Measurements from ENCODE around the gene ADAMTS14.

The ADAMTS14 gene

GRCh38 chr10:70735161-70735560 lies 62.9 kb downstream of the ADAMTS14 start:
- Histone ChIP-seq H3K4me3 (ENCODE audit: low read length) (no peak overlapping the region), H3K9me3 (ENCODE audit: control insufficient read depth, low read length) (no peaks in the 10 kb centered on the region), H3K4me1 (ENCODE audit: control insufficient read depth, insufficient read depth, low read length) (no peaks in the 10 kb centered on the region), H3K9ac (ENCODE audit: low read length) (no peak overlapping the region), H3K27me3 (ENCODE audit: control insufficient read depth, insufficient read depth, low read length) (no peaks in the 10 kb centered on the region), H3K36me3 (ENCODE audit: control insufficient read depth, insufficient read depth, low read length) (no peaks in the 10 kb centered on the region)

GRCh38 chr10:70736525-70736924 lies 64.2 kb downstream of the ADAMTS14 start:
- H3K4me3 ChIP-seq (ENCODE audit: low read length): no peak overlapping the region
- no peak overlapping the region for H3K9ac ChIP-seq (ENCODE audit: low read length)
- no peaks in the 10 kb centered on the region for H3K4me1 ChIP-seq (ENCODE audit: control insufficient read depth, insufficient read depth, low read length)
- no peaks in the 10 kb centered on the region for H3K27me3 ChIP-seq (ENCODE audit: control insufficient read depth, insufficient read depth, low read length)
- no peaks in the 10 kb centered on the region for H3K9me3 ChIP-seq (ENCODE audit: control insufficient read depth, low read length)
- no peaks in the 10 kb centered on the region for H3K36me3 ChIP-seq (ENCODE audit: control insufficient read depth, insufficient read depth, low read length)

GRCh38 chr10:70737250-70737649 lies 64.9 kb downstream of the ADAMTS14 start:
- no peak overlapping the region for H3K9ac ChIP-seq (ENCODE audit: low read length)
- no peak overlapping the region for H3K4me3 ChIP-seq (ENCODE audit: low read length)
- no peaks in the 10 kb centered on the region for H3K36me3 ChIP-seq (ENCODE audit: control insufficient read depth, insufficient read depth, low read length)
- H3K9me3 ChIP-seq (ENCODE audit: control insufficient read depth, low read length): no peaks in the 10 kb centered on the region
- H3K27me3 ChIP-seq (ENCODE audit: control insufficient read depth, insufficient read depth, low read length): no peaks in the 10 kb centered on the region
- peaks cover 4% of the 10 kb centered on the region for H3K4me1 ChIP-seq (ENCODE audit: control insufficient read depth, insufficient read depth, low read length)

- no peaks in the 10 kb centered on the region for H3K36me3 ChIP-seq (ENCODE audit: control insufficient read depth, insufficient read depth, low read length)
- no peaks in the 10 kb centered on the region for H3K27me3 ChIP-seq (ENCODE audit: control insufficient read depth, insufficient read depth, low read length)
- no peak overlapping the region for H3K4me3 ChIP-seq (ENCODE audit: low read length)
- H3K9me3 ChIP-seq (ENCODE audit: control insufficient read depth, low read length): no peaks in the 10 kb centered on the region
- H3K9ac ChIP-seq (ENCODE audit: low read length): no peak overlapping the region
- peaks cover 11% of the 10 kb centered on the region for H3K4me1 ChIP-seq (ENCODE audit: control insufficient read depth, insufficient read depth, low read length)
Measured at GRCh38 chr10:70738006-70738760, 65.9 kb downstream of the ADAMTS14 start.

- H3K4me3 ChIP-seq (ENCODE audit: low read length): no peak overlapping the region
- no peaks in the 10 kb centered on the region for H3K9me3 ChIP-seq (ENCODE audit: control insufficient read depth, low read length)
Measured at GRCh38 chr10:70738761-70739121, 66.4 kb downstream of the ADAMTS14 start.

GRCh38 chr10:70740406-70741288 lies 68.3 kb downstream of the ADAMTS14 start:
- Histone ChIP-seq H3K36me3 (ENCODE audit: control insufficient read depth, insufficient read depth, low read length) (no peaks in the 10 kb centered on the region), H3K4me3 (ENCODE audit: low read length) (no peak overlapping the region), H3K27me3 (ENCODE audit: control insufficient read depth, insufficient read depth, low read length) (no peaks in the 10 kb centered on the region), H3K4me1 (ENCODE audit: control insufficient read depth, insufficient read depth, low read length) (peaks cover 21% of the 10 kb centered on the region), H3K9ac (ENCODE audit: low read length) (no peak overlapping the region), H3K9me3 (ENCODE audit: control insufficient read depth, low read length) (no peaks in the 10 kb centered on the region)

More at GRCh38 chr10:70738761-70739121, 66.4 kb downstream of the ADAMTS14 start:
- Histone ChIP-seq H3K27me3 (ENCODE audit: control insufficient read depth, insufficient read depth, low read length) (no peaks in the 10 kb centered on the region), H3K4me1 (ENCODE audit: control insufficient read depth, insufficient read depth, low read length) (peaks cover 17% of the 10 kb centered on the region), H3K9ac (ENCODE audit: low read length) (no peak overlapping the region), H3K36me3 (ENCODE audit: control insufficient read depth, insufficient read depth, low read length) (no peaks in the 10 kb centered on the region)

GRCh38 chr10:70742537-70743429 lies 70.5 kb downstream of the ADAMTS14 start:
- Histone ChIP-seq H3K9ac (ENCODE audit: low read length) (no peak overlapping the region), H3K9me3 (ENCODE audit: control insufficient read depth, low read length) (no peaks in the 10 kb centered on the region), H3K4me3 (ENCODE audit: low read length) (no peak overlapping the region), H3K4me1 (ENCODE audit: control insufficient read depth, insufficient read depth, low read length) (peaks cover 21% of the 10 kb centered on the region), H3K27me3 (ENCODE audit: control insufficient read depth, insufficient read depth, low read length) (no peaks in the 10 kb centered on the region), H3K36me3 (ENCODE audit: control insufficient read depth, insufficient read depth, low read length) (no peaks in the 10 kb centered on the region)

- H3K9me3 ChIP-seq (ENCODE audit: control insufficient read depth, low read length): no peaks in the 10 kb centered on the region
- H3K4me1 ChIP-seq (ENCODE audit: control insufficient read depth, insufficient read depth, low read length): peaks cover 21% of the 10 kb centered on the region
- no peaks in the 10 kb centered on the region for H3K36me3 ChIP-seq (ENCODE audit: control insufficient read depth, insufficient read depth, low read length)
- no peak overlapping the region for H3K9ac ChIP-seq (ENCODE audit: low read length)
- no peaks in the 10 kb centered on the region for H3K27me3 ChIP-seq (ENCODE audit: control insufficient read depth, insufficient read depth, low read length)
- no peak overlapping the region for H3K4me3 ChIP-seq (ENCODE audit: low read length)
Measured at GRCh38 chr10:70743430-70743788, 71.1 kb downstream of the ADAMTS14 start.

- Histone ChIP-seq H3K36me3 (ENCODE audit: control insufficient read depth, insufficient read depth, low read length) (no peaks in the 10 kb centered on the region), H3K9ac (ENCODE audit: low read length) (no peak overlapping the region), H3K4me1 (ENCODE audit: control insufficient read depth, insufficient read depth, low read length) (peaks cover 21% of the 10 kb centered on the region), H3K27me3 (ENCODE audit: control insufficient read depth, insufficient read depth, low read length) (no peaks in the 10 kb centered on the region), H3K9me3 (ENCODE audit: control insufficient read depth, low read length) (no peaks in the 10 kb centered on the region), H3K4me3 (ENCODE audit: low read length) (no peak overlapping the region)
Measured at GRCh38 chr10:70743879-70744278, 71.6 kb downstream of the ADAMTS14 start.

- Histone ChIP-seq H3K4me3 (ENCODE audit: low read length) (no peak overlapping the region), H3K27me3 (ENCODE audit: control insufficient read depth, insufficient read depth, low read length) (no peaks in the 10 kb centered on the region), H3K9ac (ENCODE audit: low read length) (no peak overlapping the region), H3K4me1 (ENCODE audit: control insufficient read depth, insufficient read depth, low read length) (peaks cover 21% of the 10 kb centered on the region), H3K9me3 (ENCODE audit: control insufficient read depth, low read length) (no peaks in the 10 kb centered on the region), H3K36me3 (ENCODE audit: control insufficient read depth, insufficient read depth, low read length) (no peaks in the 10 kb centered on the region)
Measured at GRCh38 chr10:70744617-70745143, 72.4 kb downstream of the ADAMTS14 start.

- Histone ChIP-seq H3K9ac (ENCODE audit: low read length) (no peak overlapping the region), H3K4me3 (ENCODE audit: low read length) (no peak overlapping the region), H3K9me3 (ENCODE audit: control insufficient read depth, low read length) (no peaks in the 10 kb centered on the region), H3K27me3 (ENCODE audit: control insufficient read depth, insufficient read depth, low read length) (no peaks in the 10 kb centered on the region), H3K4me1 (ENCODE audit: control insufficient read depth, insufficient read depth, low read length) (peaks cover 21% of the 10 kb centered on the region), H3K36me3 (ENCODE audit: control insufficient read depth, insufficient read depth, low read length) (no peaks in the 10 kb centered on the region)
Measured at GRCh38 chr10:70745555-70745954, 73.2 kb downstream of the ADAMTS14 start.
